Measurements from ENCODE around the gene LYPD1. TPM values are rescaled to one million over a fixed set of nuclear protein-coding genes. Genes with fewer than 3 reads are reported as not detected.

Gene LYPD1
- total and polyA plus RNA-seq, 4 donors = 0.17 to 0.65 (median 0.46) TPM

- peaks cover 0 to 2% (median 0%) of the 10 kb centered on the region in 4 donors for H3K27me3 ChIP-seq (ENCODE audit: control insufficient read depth in 4 of 4, insufficient read depth in 4 of 4, low read length in 3 of 4)
- no peak overlapping the region for H3K9ac ChIP-seq (ENCODE audit: low read depth in 1 of 2, low read length in 2 of 2)
- H3K27ac ChIP-seq (ENCODE audit: low read depth in 1 of 2, low read length in 2 of 2) = no peak overlapping the region
- H3K4me3 ChIP-seq (ENCODE audit: low read depth in 1 of 3, low read length in 3 of 3) = no peak overlapping the region
- no peaks in the 10 kb centered on the region for H3K9me3 ChIP-seq (ENCODE audit: control insufficient read depth in 4 of 4, low read length in 3 of 4)
- DNase-seq (ENCODE audit: low spot score) = no peak
- H3K4me1 ChIP-seq (ENCODE audit: control insufficient read depth in 4 of 4, insufficient read depth in 4 of 4, low read length in 3 of 4) = peaks cover 13 to 24% (median 20%) of the 10 kb centered on the region in 4 donors
- no peaks in the 10 kb centered on the region for H3K36me3 ChIP-seq (ENCODE audit: control insufficient read depth in 4 of 4, insufficient read depth in 3 of 4, low read depth in 1 of 4, low read length in 3 of 4)
- TF ChIP-seq, protein P1, sequence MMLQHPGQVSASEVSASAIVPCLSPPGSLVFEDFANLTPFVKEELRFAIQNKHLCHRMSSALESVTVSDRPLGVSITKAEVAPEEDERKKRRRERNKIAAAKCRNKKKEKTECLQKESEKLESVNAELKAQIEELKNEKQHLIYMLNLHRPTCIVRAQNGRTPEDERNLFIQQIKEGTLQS (IDR thresholded peaks at IDR 0.05) = no peak
- TF ChIP-seq HNF4A (conservative IDR thresholded peaks at IDR 0.05) = peak in 1 of 2 donors; percentile 12
- 88% methylated on average over 4 of the region's 4 CpGs for WGBS
Observed at GRCh38 chr2:132665401-132666140, 4.4 kb downstream of the LYPD1 start.

DNA sequence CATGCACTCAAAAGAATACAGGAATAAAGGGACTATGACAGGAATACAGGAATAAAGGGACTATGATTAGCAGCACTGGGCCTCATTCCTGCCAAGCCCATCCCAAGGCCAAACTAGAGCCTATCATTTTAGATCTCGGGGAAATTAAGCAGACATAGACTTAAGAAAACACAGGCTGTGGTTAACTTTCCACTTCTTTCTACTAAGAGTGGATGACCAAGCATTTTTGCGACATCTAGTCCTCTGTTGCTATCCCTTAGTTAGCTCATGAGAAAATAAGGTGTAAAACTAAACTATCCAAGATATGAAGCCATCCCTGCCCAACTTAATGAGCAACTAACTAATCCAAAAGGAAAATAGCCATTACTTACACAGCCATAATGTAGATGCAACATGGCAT is 5.9 kb downstream of the LYPD1 start:
- H3K4me1 ChIP-seq (ENCODE audit: control insufficient read depth in 4 of 4, insufficient read depth in 4 of 4, low read length in 3 of 4) = peaks cover 5 to 9% (median 7%) of the 10 kb centered on the region in 4 donors
- no peak overlapping the region for H3K27ac ChIP-seq (ENCODE audit: low read depth in 1 of 2, low read length in 2 of 2)
- H3K9me3 ChIP-seq (ENCODE audit: control insufficient read depth in 4 of 4, low read length in 3 of 4) = no peaks in the 10 kb centered on the region
- WGBS = 76% methylated on average over 2 of the region's 2 CpGs
- no peaks in the 10 kb centered on the region for H3K27me3 ChIP-seq (ENCODE audit: control insufficient read depth in 4 of 4, insufficient read depth in 4 of 4, low read length in 3 of 4)
- no peak for DNase-seq (ENCODE audit: low spot score)
- no peak overlapping the region for H3K4me3 ChIP-seq (ENCODE audit: low read depth in 1 of 3, low read length in 3 of 3)
- no peaks in the 10 kb centered on the region for H3K36me3 ChIP-seq (ENCODE audit: control insufficient read depth in 4 of 4, insufficient read depth in 3 of 4, low read depth in 1 of 4, low read length in 3 of 4)
- TF ChIP-seq JUND (IDR thresholded peaks at IDR 0.05) = no peak
- TF ChIP-seq, protein P1 (IDR thresholded peaks at IDR 0.05) = no peak
- TF ChIP-seq RXRA (IDR thresholded peaks at IDR 0.05) = no peak
- no peak for TF ChIP-seq FOXA1 (IDR thresholded peaks at IDR 0.05)
- no peak for TF ChIP-seq RAD21 (IDR thresholded peaks at IDR 0.05)
- TF ChIP-seq YY1 (IDR thresholded peaks at IDR 0.05) = no peak
- no peak for TF ChIP-seq NR2F2 (IDR thresholded peaks at IDR 0.05)
- TF ChIP-seq ZBTB33 (IDR thresholded peaks at IDR 0.05) = no peak
- no peak for TF ChIP-seq HNF4A (conservative IDR thresholded peaks at IDR 0.05)
- TF ChIP-seq HNF4G (IDR thresholded peaks at IDR 0.05) = no peak
- TF ChIP-seq EGR1 (IDR thresholded peaks at IDR 0.05; ENCODE audit: low read depth in 2 of 2) = no peak
- TF ChIP-seq FOXA2 (IDR thresholded peaks at IDR 0.05) = no peak
- no peak for TF ChIP-seq MAX (IDR thresholded peaks at IDR 0.05)
- no peak overlapping the region for H3K9ac ChIP-seq (ENCODE audit: low read depth in 1 of 2, low read length in 2 of 2)

- H3K4me1 ChIP-seq (ENCODE audit: control insufficient read depth in 4 of 4, insufficient read depth in 4 of 4, low read length in 3 of 4) = no peaks in the 10 kb centered on the region
- no peak overlapping the region for H3K27ac ChIP-seq (ENCODE audit: low read depth in 1 of 2, low read length in 2 of 2)
- no peaks in the 10 kb centered on the region for H3K27me3 ChIP-seq (ENCODE audit: control insufficient read depth in 4 of 4, insufficient read depth in 4 of 4, low read length in 3 of 4)
- DNase-seq (ENCODE audit: low spot score) = no peak
- no peak overlapping the region for H3K9ac ChIP-seq (ENCODE audit: low read depth in 1 of 2, low read length in 2 of 2)
- H3K9me3 ChIP-seq (ENCODE audit: control insufficient read depth in 4 of 4, low read length in 3 of 4) = no peaks in the 10 kb centered on the region
- no peak for TF ChIP-seq HNF4A (conservative IDR thresholded peaks at IDR 0.05)
- WGBS = 55% methylated on average over 3 of the region's 3 CpGs
- H3K4me3 ChIP-seq (ENCODE audit: low read depth in 1 of 3, low read length in 3 of 3) = no peak overlapping the region
- H3K36me3 ChIP-seq (ENCODE audit: control insufficient read depth in 4 of 4, insufficient read depth in 3 of 4, low read depth in 1 of 4, low read length in 3 of 4) = no peaks in the 10 kb centered on the region
Observed at GRCh38 chr2:132662732-132663131, 7.3 kb downstream of the LYPD1 start.

Measured in liver (tissue), 9 donors.